ENCODE data around the gene PDE7B.

PDE7B gene

DNA sequence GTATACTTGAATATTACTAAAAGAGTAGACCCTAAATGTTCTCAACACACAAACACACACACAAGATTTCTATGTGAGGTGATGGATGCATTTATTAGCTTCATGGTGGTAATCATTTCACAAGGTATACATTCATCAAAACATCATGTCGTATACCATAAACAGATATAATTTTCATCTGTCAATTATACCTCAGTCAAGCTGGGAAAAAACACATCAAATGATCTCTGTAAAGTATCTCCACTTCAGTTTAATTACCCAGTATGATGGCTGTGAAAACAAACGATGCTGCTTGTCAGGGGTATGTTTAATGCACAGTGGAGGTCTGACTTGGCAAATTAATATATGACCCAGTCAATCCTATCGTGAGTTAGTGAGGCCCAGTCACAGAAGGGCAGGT is 241.4 kb downstream of the PDE7B start (continued):
- TF ChIP-seq, protein P1, sequence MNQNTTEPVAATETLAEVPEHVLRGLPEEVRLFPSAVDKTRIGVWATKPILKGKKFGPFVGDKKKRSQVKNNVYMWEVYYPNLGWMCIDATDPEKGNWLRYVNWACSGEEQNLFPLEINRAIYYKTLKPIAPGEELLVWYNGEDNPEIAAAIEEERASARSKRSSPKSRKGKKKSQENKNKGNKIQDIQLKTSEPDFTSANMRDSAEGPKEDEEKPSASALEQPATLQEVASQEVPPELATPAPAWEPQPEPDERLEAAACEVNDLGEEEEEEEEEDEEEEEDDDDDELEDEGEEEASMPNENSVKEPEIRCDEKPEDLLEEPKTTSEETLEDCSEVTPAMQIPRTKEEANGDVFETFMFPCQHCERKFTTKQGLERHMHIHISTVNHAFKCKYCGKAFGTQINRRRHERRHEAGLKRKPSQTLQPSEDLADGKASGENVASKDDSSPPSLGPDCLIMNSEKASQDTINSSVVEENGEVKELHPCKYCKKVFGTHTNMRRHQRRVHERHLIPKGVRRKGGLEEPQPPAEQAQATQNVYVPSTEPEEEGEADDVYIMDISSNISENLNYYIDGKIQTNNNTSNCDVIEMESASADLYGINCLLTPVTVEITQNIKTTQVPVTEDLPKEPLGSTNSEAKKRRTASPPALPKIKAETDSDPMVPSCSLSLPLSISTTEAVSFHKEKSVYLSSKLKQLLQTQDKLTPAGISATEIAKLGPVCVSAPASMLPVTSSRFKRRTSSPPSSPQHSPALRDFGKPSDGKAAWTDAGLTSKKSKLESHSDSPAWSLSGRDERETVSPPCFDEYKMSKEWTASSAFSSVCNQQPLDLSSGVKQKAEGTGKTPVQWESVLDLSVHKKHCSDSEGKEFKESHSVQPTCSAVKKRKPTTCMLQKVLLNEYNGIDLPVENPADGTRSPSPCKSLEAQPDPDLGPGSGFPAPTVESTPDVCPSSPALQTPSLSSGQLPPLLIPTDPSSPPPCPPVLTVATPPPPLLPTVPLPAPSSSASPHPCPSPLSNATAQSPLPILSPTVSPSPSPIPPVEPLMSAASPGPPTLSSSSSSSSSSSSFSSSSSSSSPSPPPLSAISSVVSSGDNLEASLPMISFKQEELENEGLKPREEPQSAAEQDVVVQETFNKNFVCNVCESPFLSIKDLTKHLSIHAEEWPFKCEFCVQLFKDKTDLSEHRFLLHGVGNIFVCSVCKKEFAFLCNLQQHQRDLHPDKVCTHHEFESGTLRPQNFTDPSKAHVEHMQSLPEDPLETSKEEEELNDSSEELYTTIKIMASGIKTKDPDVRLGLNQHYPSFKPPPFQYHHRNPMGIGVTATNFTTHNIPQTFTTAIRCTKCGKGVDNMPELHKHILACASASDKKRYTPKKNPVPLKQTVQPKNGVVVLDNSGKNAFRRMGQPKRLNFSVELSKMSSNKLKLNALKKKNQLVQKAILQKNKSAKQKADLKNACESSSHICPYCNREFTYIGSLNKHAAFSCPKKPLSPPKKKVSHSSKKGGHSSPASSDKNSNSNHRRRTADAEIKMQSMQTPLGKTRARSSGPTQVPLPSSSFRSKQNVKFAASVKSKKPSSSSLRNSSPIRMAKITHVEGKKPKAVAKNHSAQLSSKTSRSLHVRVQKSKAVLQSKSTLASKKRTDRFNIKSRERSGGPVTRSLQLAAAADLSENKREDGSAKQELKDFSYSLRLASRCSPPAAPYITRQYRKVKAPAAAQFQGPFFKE (tag by site-specific recombination; IDR thresholded peaks at IDR 0.05; ENCODE audit: borderline replicate concordance) = no peak
- TF ChIP-seq ZNF19 (tag by site-specific recombination; IDR thresholded peaks at IDR 0.05; ENCODE audit: low read depth) (no peak), OSR2 (tag by site-specific recombination; IDR thresholded peaks at IDR 0.05) (peak; percentile 31; the same call in 1 of the 2 replicates), ZNF202 (tag by site-specific recombination; IDR thresholded peaks at IDR 0.05; ENCODE audit: borderline replicate concordance) (no peak), KLF10 (tag by site-specific recombination; IDR thresholded peaks at IDR 0.05) (no peak; the same call in 1 of the 2 replicates), ZNF560 (tag by site-specific recombination; IDR thresholded peaks at IDR 0.05; ENCODE audit: borderline replicate concordance) (no peak), WT1 (tag by site-specific recombination; IDR thresholded peaks at IDR 0.05) (no peak), ZIC2 (tag by site-specific recombination; IDR thresholded peaks at IDR 0.05) (peak; percentile 35; the same call in 1 of the 2 replicates), ZNF48 (tag by site-specific recombination; IDR thresholded peaks at IDR 0.05) (no peak), ZNF571 (tag by site-specific recombination; IDR thresholded peaks at IDR 0.05) (no peak), ZEB2 (tag by site-specific recombination; IDR thresholded peaks at IDR 0.05) (no peak), ZNF624 (tag by site-specific recombination; IDR thresholded peaks at IDR 0.05) (no peak), ZNF785 (tag by site-specific recombination; IDR thresholded peaks at IDR 0.05) (no peak)
- TF ChIP-seq, protein P2, sequence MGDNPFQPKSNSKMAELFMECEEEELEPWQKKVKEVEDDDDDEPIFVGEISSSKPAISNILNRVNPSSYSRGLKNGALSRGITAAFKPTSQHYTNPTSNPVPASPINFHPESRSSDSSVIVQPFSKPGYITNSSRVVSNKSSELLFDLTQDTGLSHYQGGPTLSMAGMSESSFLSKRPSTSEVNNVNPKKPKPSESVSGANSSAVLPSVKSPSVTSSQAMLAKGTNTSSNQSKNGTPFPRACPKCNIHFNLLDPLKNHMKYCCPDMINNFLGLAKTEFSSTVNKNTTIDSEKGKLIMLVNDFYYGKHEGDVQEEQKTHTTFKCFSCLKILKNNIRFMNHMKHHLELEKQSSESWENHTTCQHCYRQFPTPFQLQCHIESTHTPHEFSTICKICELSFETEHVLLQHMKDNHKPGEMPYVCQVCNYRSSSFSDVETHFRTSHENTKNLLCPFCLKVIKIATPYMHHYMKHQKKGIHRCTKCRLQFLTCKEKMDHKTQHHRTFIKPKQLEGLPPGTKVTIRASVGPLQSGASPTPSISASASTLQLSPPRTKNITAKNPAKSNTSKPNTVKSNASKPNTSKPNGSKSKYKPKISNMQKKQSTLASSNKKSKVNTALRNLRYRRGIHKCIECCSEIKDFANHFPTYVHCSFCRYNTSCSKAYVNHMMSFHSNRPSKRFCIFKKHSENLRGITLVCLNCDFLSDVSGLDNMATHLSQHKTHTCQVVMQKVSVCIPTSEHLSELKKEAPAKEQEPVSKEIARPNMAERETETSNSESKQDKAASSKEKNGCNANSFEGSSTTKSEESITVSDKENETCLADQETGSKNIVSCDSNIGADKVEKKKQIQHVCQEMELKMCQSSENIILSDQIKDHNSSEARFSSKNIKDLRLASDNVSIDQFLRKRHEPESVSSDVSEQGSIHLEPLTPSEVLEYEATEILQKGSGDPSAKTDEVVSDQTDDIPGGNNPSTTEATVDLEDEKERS (tag by site-specific recombination; IDR thresholded peaks at IDR 0.05) = no peak
- TF ChIP-seq, protein P3, sequence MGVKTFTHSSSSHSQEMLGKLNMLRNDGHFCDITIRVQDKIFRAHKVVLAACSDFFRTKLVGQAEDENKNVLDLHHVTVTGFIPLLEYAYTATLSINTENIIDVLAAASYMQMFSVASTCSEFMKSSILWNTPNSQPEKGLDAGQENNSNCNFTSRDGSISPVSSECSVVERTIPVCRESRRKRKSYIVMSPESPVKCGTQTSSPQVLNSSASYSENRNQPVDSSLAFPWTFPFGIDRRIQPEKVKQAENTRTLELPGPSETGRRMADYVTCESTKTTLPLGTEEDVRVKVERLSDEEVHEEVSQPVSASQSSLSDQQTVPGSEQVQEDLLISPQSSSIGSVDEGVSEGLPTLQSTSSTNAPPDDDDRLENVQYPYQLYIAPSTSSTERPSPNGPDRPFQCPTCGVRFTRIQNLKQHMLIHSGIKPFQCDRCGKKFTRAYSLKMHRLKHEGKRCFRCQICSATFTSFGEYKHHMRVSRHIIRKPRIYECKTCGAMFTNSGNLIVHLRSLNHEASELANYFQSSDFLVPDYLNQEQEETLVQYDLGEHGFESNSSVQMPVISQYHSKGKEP (tag by site-specific recombination; IDR thresholded peaks at IDR 0.05) = no peak
- TF ChIP-seq, protein P4, sequence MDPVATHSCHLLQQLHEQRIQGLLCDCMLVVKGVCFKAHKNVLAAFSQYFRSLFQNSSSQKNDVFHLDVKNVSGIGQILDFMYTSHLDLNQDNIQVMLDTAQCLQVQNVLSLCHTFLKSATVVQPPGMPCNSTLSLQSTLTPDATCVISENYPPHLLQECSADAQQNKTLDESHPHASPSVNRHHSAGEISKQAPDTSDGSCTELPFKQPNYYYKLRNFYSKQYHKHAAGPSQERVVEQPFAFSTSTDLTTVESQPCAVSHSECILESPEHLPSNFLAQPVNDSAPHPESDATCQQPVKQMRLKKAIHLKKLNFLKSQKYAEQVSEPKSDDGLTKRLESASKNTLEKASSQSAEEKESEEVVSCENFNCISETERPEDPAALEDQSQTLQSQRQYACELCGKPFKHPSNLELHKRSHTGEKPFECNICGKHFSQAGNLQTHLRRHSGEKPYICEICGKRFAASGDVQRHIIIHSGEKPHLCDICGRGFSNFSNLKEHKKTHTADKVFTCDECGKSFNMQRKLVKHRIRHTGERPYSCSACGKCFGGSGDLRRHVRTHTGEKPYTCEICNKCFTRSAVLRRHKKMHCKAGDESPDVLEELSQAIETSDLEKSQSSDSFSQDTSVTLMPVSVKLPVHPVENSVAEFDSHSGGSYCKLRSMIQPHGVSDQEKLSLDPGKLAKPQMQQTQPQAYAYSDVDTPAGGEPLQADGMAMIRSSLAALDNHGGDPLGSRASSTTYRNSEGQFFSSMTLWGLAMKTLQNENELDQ (tag by site-specific recombination; IDR thresholded peaks at IDR 0.05; ENCODE audit: low read depth) = no peak

Measured in HEK293 (cell line).